ENCODE measurements around the gene NDRG3. TPM values are rescaled to one million over a fixed set of nuclear protein-coding genes. Genes with fewer than 3 reads are reported as not detected.
A peak's percentile ranks its signal among the peaks of the same experiment; 100 is the strongest.

Gene NDRG3
- 21.1 TPM for total RNA-seq

DNA sequence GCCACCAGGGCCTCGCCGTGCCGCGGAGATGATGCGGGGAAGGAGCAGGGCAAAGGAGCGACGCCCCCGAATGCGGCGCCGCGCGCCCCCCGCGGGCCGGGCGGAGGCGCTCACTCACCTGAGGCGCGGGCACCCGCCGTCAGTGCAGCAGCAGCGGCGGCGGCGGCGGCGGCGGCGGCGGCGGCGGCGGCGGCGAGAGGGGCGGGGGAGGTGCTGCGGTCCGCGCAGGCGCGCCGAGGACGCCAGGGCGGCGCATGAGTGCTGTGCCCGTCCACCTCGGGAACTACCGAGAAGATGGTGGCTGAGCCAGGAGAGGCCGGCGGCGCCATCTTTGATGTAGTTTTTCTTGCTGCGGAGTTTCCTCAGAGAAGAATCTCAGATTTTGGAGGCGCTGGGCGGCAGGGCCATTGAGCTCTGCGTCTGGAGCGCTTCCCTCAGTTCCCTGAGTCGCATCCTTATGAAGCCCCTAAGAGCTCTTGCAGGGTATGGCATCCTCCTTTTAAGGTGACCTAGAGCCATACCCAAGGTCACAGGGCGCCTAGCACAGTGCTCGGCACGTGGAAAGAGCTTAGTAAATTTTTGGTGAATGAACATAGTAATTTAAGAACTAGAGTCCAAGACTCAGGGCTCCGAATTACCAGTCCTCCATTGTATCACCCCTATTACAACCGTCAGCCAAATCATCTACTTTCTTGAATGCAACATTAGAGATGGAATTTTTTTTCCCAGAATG, at the start of gene NDRG3:
Gene NDRG3, minus strand, starts transcription at position 164 of the 733 bp plus-strand sequence. CDS start 24,355 bp downstream, outside the sequence.
- Histone ChIP-seq H3K27me3 (no peaks in the 10 kb centered on the region), H3K4me3 (peak within 1 kb of the TSS; percentile 61 to 91), H3K4me1 (peaks cover 16% of the 10 kb centered on the region), H3K36me3 (no peaks in the 10 kb centered on the region), H3K27ac (peak within 1 kb of the TSS; percentile 65), H3K9me3 (no peaks in the 10 kb centered on the region)
- peak in 1 of 2 donors; percentile 90 for DNase-seq (ENCODE audit: extremely low spot score in 2 of 2)
- TF ChIP-seq POLR2AphosphoS5 (IDR thresholded peaks at IDR 0.05; ENCODE audit: insufficient read depth in 1 of 2, low read depth in 1 of 2), result peak; percentile 42 to 66
- TF ChIP-seq POLR2A (IDR thresholded peaks at IDR 0.05), result no peak
- TF ChIP-seq, protein P1, sequence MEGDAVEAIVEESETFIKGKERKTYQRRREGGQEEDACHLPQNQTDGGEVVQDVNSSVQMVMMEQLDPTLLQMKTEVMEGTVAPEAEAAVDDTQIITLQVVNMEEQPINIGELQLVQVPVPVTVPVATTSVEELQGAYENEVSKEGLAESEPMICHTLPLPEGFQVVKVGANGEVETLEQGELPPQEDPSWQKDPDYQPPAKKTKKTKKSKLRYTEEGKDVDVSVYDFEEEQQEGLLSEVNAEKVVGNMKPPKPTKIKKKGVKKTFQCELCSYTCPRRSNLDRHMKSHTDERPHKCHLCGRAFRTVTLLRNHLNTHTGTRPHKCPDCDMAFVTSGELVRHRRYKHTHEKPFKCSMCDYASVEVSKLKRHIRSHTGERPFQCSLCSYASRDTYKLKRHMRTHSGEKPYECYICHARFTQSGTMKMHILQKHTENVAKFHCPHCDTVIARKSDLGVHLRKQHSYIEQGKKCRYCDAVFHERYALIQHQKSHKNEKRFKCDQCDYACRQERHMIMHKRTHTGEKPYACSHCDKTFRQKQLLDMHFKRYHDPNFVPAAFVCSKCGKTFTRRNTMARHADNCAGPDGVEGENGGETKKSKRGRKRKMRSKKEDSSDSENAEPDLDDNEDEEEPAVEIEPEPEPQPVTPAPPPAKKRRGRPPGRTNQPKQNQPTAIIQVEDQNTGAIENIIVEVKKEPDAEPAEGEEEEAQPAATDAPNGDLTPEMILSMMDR (IDR thresholded peaks at IDR 0.05), result no peak
- intact Hi-C loops (cut with DNase I), result no loop called here

DNA sequence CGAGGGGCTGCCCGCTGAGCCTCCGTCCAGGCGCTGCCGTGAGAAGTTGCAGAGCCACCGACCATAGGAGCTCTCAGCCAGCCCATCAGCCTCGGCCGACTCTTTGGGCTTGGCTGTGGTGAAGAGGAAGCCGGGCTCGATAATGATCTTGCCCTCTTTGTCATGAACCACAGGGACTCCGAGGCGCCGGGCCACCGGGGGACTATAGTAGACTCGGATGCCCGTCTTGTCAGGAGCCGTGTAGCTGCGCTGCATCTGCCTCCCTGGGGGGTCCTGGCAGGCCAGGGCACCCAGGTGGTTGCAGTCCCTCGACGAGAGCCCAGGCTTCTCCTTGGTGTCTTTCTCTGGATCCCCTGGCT, 48.2 kb upstream of the NDRG3 start:
- H3K36me3 ChIP-seq, result peaks cover 0 to 59% of the 10 kb centered on the region in 2 donors
- intact Hi-C loops (cut with DNase I), result no loop called here

DNA sequence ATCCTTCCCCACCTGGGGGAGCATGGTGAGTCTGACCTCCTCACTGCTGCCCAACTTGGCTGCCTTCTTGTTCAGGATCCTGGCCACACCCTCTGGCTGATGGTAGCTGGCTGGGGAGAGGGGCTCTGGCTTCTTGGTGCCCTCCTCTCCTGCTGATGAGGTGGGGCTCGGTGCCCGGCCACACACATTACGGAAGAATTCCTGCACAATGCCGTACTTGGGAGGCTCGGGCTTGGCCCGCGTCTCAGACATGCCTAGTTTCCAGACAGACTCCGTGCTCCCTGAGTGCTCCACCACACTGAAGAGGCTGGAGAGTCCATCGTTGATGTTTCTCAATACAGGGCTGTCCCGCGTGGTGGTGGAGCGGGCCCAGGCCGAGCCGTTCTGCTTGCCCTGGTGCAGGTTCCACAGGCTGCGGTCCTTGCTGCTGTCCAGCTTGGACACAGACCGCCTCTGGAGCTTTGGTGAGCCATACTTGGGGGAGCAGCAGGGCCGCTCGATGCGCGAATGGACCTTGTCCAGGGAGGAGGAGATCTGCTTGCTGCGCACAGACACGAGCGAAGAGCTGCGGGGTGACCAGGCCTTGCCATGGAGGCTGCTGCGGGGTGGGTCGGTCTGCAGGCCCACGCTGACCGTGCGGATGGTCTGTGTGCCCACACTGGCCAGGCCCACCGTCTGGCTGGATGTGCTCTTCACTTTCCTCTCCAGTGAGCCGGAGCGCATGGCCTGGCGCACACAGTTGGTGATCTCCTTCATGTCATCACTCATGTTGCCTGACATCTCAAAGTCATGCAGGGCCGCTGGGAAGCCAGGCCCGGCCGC, 47.6 kb upstream of the NDRG3 start:
- Histone ChIP-seq H3K4me3 (no peak overlapping the region), H3K36me3 (peaks cover 0 to 56% of the 10 kb centered on the region in 2 donors), H3K27me3 (no peaks in the 10 kb centered on the region), H3K9me3 (no peaks in the 10 kb centered on the region), H3K4me1 (peaks cover 7% of the 10 kb centered on the region), H3K27ac (no peak overlapping the region)
- intact Hi-C loops (cut with DNase I), result no loop called here
- DNase-seq (ENCODE audit: extremely low spot score in 2 of 2), result no peak
- TF ChIP-seq, protein P1 (IDR thresholded peaks at IDR 0.05), result no peak
- no peak for TF ChIP-seq POLR2A (IDR thresholded peaks at IDR 0.05)
- TF ChIP-seq POLR2AphosphoS5 (IDR thresholded peaks at IDR 0.05; ENCODE audit: insufficient read depth in 1 of 2, low read depth in 1 of 2), result no peak

More for the DNA sequence above, 48.2 kb upstream of the NDRG3 start:
- Histone ChIP-seq H3K27ac (no peak overlapping the region), H3K4me3 (no peak overlapping the region), H3K27me3 (no peaks in the 10 kb centered on the region), H3K9me3 (no peaks in the 10 kb centered on the region), H3K4me1 (peaks cover 7% of the 10 kb centered on the region)
- TF ChIP-seq, protein P1 (IDR thresholded peaks at IDR 0.05), result no peak
- TF ChIP-seq POLR2AphosphoS5 (IDR thresholded peaks at IDR 0.05; ENCODE audit: insufficient read depth in 1 of 2, low read depth in 1 of 2) (no peak), POLR2A (IDR thresholded peaks at IDR 0.05) (no peak)
- no peak for DNase-seq (ENCODE audit: extremely low spot score in 2 of 2)

DNA sequence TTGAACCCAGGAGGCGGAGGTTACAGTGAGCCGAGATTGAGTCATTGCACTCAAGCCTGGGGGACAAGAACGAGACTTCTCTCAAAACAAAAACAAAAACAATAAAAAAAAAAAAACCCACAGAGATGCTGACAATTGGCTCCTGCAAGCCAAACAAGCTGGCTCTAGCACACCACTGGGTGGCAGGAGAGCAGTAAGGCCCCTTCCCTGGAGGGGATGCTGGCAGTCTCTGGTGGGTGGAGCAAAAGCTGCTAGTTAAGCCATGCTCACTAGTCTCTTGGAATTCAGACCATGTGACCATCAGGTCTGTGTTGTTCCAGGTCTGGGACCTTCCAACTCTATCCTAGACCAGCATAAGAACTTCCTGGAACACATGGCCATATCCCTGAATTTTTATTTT, 46.5 kb upstream of the NDRG3 start:
- Histone ChIP-seq H3K36me3 (peaks cover 0 to 53% of the 10 kb centered on the region in 2 donors), H3K4me1 (peaks cover 7% of the 10 kb centered on the region), H3K27me3 (no peaks in the 10 kb centered on the region), H3K9me3 (no peaks in the 10 kb centered on the region), H3K4me3 (no peak overlapping the region), H3K27ac (no peak overlapping the region)
- intact Hi-C loops (cut with DNase I), result no loop called here
- DNase-seq (ENCODE audit: extremely low spot score in 2 of 2), result no peak
- TF ChIP-seq, protein P1 (IDR thresholded peaks at IDR 0.05), result no peak

DNA sequence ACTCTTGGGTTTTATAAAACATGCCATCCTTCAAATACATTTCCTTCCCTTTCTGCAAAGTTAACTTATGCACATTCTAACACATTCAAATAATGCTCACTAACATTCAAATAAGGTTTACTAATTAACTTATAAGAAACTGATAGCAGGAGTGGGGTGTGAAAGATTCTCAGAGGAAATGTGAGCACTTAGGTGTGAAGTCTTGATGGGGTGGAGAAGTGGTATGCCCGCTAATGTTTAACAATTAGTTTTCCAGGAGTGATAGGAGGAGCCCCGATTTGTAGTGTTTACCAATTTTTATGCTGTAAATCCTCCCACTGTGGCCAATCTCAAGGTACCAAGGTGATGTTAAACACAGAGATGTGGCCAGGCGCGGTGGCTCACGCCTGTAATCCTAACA, 46.0 kb upstream of the NDRG3 start:
- Histone ChIP-seq H3K4me1 (peaks cover 7% of the 10 kb centered on the region), H3K4me3 (no peak overlapping the region)

More for the DNA sequence above, 46.0 kb upstream of the NDRG3 start:
- peaks cover 0 to 47% of the 10 kb centered on the region in 2 donors for H3K36me3 ChIP-seq
- H3K27me3 ChIP-seq, result no peaks in the 10 kb centered on the region
- no peaks in the 10 kb centered on the region for H3K9me3 ChIP-seq
- intact Hi-C loops (cut with DNase I), result no loop called here
- TF ChIP-seq POLR2A (IDR thresholded peaks at IDR 0.05) (no peak), POLR2AphosphoS5 (IDR thresholded peaks at IDR 0.05; ENCODE audit: insufficient read depth in 1 of 2, low read depth in 1 of 2) (no peak)
- TF ChIP-seq, protein P1 (IDR thresholded peaks at IDR 0.05), result no peak
- DNase-seq (ENCODE audit: extremely low spot score in 2 of 2), result no peak
- no peak overlapping the region for H3K27ac ChIP-seq

Measured in vagina (tissue), 2 donors.